ENCODE measurements around the gene YIPF4. TPM values are rescaled to one million over a fixed set of nuclear protein-coding genes. Genes with fewer than 3 reads are reported as not detected.
"Not testable (repeated sequence)": the region's sequence is repeated elsewhere in the genome, so short reads cannot be mapped to it uniquely, and the experiment has no call there.

Gene YIPF4
- 61.5 TPM for total RNA-seq

DNA sequence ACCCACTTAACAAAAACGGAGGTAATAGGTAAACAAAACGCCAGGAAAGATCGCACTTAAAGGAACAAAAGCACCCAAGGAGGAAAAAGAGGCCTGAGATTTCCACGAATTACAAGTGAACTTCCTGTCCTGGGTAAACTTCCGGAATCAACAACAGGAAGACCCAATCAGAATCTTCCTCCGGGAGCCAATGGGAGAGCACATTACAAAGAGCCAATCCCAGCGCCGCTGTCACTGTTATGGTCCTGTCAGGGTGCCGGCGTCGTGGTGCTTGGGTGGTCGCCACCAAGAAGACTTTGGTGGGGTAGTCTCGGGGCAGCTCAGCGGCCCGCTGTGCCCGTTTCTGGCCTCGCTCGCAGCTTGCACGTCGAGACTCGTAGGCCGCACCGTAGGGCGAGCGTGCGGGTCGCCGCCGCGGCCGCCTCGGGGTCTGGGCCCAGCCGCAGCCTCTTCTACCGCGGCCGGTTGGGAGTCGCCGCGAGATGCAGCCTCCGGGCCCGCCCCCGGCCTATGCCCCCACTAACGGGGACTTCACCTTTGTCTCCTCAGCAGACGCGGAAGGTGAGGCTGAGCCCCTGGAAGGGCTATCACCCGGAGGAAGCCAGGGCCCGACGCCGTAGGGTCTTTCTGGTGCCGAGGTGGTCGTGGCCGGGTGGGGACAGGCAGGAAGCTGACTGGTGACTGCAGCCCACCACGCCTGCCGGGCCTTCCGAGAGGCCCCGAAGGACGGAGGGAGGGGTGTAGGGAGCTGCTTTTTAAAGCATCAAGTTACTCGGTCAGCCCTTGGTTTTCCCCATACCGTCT, at the start of gene YIPF4:
Gene YIPF4 (plus strand): TSS at position 231 of the 804 bp plus-strand sequence. CDS start 252 bp downstream, at position 483.
- DNase-seq (ENCODE audit: low spot score): peak; percentile 93

DNA sequence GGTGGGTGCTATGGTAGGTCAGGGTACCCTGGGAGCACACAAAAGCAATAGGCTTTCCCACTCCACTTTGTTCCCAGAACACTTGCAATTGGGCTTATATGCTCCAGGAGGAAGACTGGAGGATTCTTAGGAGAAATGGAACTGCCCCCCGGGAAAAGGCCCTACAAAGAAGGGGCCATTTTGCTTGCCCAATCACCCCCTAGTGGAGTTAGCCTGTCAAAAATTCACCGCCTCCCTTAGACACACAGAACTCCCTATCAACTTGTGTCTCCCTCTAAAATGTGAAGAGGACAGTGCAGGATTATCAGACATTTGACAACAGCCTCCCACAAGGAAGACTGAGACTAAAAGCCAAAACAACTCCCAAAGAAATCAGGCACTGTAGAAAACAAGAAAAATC, 49.5 kb upstream of the YIPF4 start:
- DNase-seq (ENCODE audit: low spot score): no peak

DNA sequence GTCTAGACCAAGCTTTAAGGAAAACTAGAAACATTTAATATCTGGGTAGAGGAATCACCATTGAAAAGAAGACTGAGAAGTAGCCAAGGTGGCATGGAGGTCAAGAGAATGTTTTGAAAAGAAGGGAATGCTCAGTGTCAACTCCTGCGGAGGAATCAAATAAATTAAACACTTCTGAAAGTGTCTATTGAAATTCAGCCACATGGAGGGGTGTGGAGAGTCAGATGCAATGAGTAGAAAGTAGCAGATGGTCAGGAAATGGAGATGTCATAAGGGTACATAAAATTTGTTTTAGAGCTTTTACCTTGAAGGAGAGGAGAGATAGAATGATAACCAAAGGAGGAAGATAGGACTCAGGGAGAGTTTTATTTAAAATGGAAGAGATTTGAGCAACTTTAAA, 48.1 kb upstream of the YIPF4 start:
- DNase-seq (ENCODE audit: low spot score): no peak

DNA sequence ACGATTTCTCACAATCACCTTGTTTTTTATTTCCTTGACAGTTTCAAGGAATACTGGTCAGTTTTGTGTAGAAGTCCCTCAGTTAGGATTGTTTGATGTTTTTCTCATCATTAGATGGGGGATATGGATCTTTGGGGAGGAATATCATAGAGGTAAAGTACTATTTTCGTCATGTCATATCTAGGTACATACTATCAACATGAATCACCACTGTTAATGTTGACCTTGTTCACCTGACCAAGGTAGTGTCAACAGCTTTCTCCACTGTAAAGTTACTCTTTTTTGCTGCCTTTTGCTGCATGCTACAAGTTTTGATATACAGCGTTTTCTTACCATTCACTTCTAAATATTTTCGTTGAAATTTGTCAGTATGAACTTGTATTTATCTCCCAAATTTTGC, 45.7 kb upstream of the YIPF4 start:
- DNase-seq (ENCODE audit: low spot score): no peak

DNA sequence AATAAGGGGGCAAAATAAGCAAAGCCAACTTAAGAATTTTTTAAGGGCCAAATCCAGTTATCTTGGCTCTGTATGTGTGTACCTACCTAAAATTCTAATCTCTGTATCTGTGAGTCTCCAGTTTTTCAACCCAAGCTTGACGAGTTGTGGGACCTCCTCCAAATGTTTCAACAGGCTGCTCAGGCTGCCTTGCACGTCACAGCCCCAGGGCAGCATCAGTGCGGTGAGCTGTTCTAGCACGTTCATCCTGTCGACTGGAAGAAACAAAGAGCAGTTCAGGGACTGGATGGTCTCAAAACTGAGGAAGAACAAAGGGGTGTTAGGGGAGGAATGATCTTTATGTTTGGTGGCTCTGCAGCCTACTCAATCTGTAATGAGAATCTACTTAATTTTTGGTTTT, 42.4 kb upstream of the YIPF4 start:
- DNase-seq (ENCODE audit: low spot score): no peak

DNA sequence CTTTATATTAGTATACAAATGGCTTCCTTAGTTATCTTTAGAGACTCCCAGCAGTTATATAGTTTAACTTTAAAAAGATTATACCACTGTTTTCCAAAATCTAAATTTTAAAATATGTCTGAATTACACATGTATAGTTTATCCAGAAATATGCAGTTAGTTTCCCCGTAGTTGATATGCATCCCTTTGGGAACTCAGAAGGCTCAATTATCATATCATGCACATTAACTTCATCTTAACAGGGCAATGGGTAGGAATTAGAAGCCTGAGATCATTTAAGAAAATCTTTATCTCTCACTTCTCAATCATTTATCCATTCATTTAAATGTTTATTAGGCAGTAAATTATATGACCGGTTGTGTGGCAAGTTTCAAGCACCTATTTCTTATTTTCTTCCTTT, 40.2 kb upstream of the YIPF4 start:
- DNase-seq (ENCODE audit: low spot score): no peak

DNA sequence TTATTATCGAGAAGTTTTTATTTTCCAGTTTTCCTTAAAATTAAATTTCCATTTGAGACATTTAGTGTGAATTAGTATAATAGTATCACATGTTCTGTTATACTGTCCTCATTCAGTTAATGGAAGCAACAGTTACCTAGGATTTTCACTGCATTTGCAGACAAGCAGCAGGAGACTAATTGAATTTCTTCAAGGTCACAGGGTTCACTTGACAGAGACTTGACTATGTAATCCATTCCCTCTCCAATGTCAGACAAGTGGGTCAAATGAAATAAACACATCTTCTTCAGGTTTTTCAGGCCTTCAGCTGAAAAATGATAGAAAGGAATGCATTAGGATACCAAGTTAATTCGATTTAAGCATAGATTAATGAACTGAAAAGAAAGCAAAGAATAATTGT, 39.7 kb upstream of the YIPF4 start:
- DNase-seq (ENCODE audit: low spot score): no peak

DNA sequence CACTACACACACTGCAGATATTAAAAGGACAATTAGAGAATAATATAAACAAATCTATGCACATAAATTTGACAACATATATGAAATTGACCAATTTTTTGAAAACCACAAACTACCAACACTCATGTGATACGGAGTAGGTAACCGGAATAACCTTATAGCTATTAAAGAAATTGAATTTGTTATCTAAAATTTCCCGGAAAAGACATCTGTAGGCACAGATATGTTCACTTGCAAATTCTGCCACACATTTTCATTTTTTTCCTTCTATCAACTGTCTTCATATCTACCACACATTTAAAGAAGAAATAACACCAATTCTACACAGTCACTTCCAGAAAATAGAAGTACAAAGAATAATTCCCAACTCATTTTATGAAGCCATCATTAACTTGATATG, 35.4 kb upstream of the YIPF4 start:
- no peak for DNase-seq (ENCODE audit: low spot score)

DNA sequence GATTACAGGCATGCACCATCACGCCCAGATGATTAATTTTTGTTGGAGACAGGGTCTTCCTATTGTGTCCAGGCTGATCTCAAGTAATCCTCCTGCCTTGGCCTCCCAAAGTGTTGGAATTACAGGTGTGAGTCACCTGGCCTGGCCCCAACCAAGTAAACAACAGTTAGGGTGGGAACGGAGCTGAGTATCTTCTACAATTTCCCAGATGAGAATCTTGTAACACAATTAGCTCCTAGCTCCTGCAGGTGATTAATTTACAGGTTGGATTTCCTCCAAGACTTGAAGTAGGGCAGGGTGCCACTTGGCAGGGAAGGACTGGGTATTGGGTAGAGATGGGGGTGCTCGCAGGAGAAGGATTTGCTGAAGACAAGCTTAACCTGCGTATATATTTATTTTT, 30.8 kb upstream of the YIPF4 start:
- DNase-seq (ENCODE audit: low spot score): peak; percentile 40

DNA sequence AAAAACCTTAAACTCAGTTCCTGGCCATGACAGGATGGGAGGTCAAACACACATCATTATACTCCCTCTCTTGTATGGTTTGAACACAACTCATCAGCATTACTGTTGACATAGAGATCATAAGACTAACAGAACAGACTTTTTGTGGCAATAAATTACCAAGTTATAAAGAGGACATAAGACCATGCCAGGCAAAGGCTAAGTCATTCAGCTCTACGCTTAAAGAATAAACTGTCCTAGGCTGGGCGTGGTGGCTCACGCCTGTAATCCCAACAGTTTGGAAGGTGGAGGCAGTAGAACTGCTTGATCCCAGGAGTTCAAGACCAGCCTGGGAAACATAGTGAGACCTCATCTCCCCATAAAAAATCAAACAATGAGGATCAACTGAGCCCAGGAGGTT, 29.4 kb upstream of the YIPF4 start:
- no peak for DNase-seq (ENCODE audit: low spot score)

DNA sequence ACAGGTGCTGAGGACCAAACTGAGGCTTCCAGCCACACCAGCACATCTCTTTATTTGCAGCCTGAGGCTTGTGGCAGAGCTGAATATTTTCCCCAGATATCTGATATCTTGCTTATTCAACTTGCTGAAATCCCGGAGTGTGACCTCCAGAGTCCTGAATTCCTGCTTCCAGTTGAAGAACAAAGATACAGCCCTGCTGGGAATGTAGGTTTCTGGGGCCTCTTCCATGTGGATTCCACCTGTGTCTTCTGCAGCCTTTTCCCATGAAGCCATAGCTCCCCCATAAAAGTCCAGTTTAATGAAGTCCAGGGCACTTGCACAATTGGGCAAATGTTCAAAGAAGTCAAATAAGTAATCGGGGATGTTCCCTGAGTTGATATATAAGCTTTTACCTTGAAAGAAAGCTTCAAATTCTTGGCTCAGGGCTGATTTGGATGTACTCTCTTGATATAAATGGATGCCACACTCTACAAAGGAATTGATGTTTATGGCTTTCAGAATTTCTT, 27.9 kb upstream of the YIPF4 start:
- DNase-seq (ENCODE audit: low spot score): no peak

DNA sequence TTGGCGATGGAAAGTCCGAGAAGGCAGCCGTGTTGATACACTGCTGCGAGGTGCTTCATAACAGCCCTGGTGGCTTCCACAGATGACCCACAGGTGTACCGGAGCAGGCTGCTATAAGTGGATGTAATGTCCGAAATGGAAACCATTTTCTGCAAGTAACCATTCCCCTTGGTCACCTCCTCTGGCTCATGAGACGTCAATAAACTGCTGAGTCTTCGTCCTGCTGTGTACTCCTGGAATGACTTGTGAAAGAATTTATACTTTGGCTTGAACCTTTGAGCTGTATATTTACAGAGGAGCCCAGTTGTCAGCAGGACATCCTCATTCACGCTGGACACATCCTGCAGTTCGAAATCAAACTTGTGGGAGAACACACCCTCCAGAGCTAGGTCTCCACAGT, 27.4 kb upstream of the YIPF4 start:
- DNase-seq (ENCODE audit: low spot score): no peak

DNA sequence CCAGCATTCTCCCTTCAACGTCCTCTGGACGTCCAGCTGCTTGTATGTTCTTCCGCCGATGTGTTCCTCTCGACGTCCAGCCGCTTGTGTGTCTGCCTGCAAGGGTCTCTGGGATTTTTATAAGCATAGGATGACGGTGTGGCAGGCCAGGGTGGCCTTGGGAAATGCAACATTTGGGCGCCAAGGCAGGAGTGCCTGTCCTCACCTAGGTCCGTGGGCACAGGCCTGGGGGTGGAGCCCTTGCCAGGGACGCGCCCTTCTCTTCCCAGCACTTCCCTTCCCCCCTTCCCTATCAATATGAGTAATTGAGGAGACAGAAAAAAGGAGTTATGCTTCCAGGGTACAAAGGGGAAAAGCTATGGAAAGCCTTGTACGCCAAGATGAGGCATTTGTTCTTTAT, 19.5 kb upstream of the YIPF4 start:
- DNase-seq (ENCODE audit: low spot score): no peak

DNA sequence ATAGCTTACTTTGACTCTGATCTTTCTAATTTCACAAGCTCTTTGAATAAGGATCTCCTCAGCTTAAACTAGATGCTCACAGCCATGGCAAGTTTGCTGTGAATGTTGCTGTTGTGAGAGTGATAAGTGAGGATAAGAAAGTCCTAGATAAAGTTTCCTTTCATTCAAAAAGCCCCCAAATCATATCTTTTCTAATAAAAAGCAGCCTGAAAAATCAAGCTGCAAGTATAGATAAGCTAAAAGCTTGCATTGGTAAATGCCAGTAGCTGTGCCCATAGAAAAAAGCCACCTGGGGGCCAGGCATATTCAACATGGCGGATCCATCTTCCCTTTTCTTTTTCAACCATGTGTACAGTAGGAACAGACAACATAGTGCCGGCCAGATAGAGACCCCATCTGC, 17.3 kb upstream of the YIPF4 start:
- DNase-seq (ENCODE audit: low spot score): no peak

DNA sequence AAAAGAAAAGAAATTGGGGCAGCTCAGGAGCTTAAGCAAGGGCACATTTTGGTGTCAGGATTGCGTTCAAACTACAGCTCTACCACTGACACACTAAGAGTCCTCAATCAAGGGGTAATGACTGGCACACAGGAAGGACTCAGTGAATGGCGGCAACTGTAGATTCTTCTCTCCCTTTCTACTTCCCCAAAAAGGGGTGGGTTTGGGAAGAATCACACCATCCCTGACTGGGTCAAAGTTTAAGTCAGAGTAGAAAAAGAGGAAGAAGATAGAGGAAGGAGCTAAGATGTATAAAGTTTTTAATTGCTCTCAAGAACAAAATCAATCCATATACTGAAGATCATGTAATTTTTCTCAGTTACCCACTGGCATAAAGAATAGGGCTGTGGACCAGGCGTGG, 15.6 kb upstream of the YIPF4 start:
- DNase-seq (ENCODE audit: low spot score): no peak

DNA sequence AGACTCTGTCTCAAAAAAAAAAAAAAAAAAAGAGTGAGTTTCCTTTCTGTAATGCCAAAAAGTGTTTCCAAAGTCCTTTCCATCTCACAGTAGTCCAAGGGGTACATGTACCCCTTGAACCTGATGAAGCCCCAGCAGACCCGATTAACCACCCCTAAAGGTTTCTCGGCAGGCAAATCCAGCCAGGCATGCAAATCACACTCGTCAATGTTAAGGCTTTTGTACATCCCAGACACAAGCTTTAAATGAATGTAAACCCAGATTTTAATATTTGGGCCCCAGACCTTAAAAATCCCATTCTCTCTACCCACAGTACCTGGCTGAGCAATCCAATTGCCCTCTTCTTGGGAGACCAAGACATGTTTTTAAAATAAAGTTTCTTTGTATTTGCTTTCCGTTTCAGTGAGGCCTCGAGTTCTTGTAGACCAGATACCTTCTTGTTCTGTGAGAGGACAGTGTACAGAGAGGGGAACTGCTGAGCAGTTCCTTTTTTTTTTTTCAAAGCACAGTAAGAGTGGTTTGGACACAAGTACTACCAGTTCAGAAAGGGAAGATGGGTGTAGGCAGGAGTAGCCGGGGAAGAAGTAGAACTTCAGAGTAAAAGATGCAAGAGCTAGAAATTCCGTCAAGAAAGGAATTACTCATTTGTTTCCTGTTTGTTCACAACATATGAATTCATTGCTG, 13.1 kb upstream of the YIPF4 start, which contains the start of gene NLRC4:
Gene NLRC4 (minus strand): TSS at position 465 of the 684 bp plus-strand sequence. CDS start 8,111 bp downstream, outside the sequence.
- DNase-seq (ENCODE audit: low spot score): no peak

DNA sequence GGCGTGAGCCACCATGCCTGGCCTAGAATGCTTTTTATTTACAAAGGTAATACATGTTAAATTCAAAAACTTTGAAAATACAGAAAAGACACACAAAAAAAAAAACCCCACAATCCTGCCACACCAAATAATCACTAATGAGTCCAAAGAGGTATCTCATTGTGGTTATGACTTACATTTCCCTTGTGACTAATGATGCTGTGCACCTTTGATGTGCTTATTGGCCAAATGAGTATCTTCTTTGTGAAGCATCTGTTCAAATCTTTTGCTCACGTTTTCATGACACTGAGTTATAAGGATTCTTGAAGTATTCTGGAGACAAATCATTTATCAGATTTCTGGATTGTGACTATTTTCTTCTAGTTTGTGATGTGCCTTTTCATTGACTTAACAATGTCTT, 6.6 kb upstream of the YIPF4 start:
- no peak for DNase-seq (ENCODE audit: low spot score)

DNA sequence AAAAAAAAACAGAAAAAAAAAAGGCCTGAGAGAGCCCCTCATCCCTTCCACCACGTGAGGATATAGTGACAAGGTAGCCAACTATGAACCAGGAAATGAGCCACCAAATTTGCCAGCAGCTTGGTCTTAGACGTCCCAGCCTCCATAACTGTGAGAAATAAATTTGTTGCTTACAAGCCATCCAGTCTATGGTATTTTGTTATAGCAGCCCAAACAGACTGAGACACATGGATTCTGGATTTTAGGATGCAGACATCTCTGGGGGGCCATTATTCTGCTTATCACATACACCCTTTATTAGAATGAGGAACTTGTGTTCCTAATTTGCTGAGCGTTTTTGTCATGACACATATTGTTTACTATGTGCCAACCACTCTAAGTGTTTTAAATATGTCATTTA, 5.4 kb upstream of the YIPF4 start:
- DNase-seq (ENCODE audit: low spot score): no peak

DNA sequence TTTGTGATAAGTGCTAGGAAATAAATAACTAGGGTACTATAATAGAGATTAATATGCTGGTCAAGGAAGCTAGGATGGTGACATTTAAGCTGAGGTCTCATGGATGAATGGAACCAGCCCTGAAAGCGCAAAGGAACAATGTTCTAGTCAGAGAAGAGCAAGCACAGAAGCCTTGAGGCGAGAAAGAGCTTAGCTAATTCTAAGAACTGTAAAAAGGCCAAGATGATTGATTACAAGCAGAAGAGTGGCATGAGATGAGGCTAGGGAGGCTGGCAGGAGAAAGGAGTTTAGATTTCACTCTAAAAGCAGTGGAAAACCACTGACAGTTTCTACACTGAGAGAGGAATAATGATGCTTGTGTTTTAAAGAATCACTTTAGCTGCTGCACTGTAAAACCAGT, 3.4 kb upstream of the YIPF4 start:
- DNase-seq (ENCODE audit: low spot score): no peak

DNA sequence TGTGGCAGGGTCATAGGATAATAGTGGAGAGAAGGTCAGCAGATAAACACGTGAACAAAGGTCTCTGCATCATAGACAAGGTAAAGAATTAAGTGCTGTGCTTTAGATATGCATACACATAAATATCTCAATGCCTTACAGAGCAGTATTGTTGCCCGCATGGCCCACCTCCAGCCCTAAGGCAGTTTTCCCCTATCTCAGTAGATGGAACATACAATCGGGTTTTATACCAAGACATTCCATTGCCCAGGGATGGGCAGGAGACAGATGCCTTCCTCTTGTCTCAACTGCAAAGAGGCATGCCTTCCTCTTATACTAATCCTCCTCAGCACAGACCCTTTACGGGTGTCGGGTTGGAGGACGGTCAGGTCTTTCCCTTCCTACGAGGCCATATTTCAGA, 1.9 kb upstream of the YIPF4 start:
- DNase-seq (ENCODE audit: low spot score): not testable (repeated sequence)

DNA sequence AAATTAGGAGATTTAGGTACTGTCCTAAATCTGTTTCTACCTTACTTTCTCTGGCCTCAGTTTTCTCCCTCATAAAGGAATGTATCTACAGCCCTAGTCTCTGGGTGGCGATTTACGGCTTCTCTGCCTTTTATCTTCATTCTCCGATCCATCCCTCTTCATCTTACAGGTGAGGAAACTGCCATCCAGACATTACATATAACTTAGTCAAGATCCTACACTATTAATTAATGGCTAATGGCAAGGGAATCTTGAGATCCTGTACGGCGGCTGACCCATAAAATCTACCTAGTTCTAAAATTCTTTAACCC, 386 bp upstream of the YIPF4 start:
- DNase-seq (ENCODE audit: low spot score): no peak

DNA sequence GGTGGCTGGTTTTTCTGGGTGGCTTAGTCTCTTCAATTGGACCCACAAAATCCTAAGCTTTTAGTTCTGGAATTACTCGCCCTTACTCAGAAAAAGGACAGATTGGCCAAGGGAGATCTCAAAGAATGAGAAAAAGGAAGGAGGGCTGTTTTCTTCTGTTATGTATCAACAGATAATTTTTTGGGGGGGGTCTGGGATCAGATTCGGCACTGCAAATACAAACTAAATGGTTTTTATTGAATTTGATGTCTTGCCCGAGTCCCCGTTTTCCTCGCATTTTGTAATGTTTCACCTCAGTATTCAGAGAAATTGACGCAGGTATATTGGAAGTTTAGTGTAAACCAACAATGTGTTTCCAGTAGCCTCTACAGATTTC, 762 bp downstream of the YIPF4 start:
- DNase-seq (ENCODE audit: low spot score): no peak

DNA sequence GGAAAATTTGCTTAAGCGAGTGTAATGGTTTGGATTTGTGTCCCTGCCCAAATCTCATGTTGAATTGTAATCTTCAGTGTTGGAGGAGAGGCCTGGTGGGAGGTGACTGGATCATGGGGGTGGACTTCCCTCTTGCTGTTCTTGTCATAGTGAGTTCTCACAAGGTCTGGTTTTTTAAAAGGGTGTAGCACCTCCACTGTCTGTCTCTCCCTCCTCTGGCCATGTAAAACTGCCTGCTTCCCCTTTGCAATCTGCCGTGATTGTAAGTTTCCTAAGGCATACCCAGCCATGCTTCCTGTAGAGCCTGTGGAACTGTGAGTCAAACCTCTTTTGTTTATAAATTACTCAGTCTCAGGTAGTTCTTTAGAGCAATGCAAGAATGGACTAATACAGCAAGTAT, 6.6 kb downstream of the YIPF4 start:
- DNase-seq (ENCODE audit: low spot score): no peak
